Stimulated activated CD8-positive, alpha-beta memory T cell treated with anti-CD3 and anti-CD28 coated beads, Interleukin-15, amount 100 ng/mL, for 1 hour (primary cell): ENCODE results near the gene TTC17.

Source experiments
- DNase-seq: peaks from one replicate; pipeline ENCODE4 v3.0.0-alpha.2; 2020; ENCODE audit warnings: low read depth

TTC17 gene

DNA sequence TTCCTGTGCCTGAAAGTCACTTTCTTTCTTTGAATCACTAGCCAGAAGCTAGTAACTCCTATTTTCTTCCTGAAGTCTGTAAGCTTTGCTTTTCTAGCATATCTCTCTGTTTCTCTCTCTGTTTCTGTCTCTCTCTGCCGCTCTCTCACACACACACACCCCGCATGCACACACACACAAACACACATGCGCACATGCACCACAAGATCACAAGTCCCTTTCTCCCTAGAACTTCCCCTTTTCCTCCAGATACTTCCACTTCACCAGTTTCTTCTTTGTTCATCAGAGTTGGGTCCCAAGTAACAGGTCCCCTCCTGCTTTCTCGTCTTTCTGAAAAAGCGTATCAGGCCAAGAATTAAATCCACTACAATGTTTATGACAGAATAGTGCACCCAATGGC, 173.3 kb downstream of the TTC17 start:
- DNase-seq: no peak

GRCh38 chr11:43537833-43538615, 179.3 kb downstream of the TTC17 start:
- DNase-seq: no peak

DNA sequence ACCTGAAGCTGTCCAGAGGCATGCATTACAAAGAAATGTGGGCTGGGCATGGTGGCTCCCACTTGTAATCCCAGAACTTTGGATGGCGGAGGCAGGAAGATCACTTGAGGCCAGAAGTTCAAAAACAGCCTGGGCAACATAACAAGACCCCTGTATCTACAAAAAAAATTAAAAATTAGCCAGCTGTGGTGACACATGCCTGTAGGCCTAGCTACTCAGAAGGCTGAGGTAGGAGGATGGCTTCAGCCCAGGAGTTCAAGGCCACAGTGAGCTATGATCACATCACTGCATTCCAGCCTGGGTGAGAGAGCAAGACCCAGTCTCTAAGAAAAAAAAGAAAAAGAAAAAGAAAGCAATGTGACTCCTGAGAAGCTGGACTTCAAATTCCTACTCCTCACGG, 183.3 kb downstream of the TTC17 start:
- no peak for DNase-seq

DNA sequence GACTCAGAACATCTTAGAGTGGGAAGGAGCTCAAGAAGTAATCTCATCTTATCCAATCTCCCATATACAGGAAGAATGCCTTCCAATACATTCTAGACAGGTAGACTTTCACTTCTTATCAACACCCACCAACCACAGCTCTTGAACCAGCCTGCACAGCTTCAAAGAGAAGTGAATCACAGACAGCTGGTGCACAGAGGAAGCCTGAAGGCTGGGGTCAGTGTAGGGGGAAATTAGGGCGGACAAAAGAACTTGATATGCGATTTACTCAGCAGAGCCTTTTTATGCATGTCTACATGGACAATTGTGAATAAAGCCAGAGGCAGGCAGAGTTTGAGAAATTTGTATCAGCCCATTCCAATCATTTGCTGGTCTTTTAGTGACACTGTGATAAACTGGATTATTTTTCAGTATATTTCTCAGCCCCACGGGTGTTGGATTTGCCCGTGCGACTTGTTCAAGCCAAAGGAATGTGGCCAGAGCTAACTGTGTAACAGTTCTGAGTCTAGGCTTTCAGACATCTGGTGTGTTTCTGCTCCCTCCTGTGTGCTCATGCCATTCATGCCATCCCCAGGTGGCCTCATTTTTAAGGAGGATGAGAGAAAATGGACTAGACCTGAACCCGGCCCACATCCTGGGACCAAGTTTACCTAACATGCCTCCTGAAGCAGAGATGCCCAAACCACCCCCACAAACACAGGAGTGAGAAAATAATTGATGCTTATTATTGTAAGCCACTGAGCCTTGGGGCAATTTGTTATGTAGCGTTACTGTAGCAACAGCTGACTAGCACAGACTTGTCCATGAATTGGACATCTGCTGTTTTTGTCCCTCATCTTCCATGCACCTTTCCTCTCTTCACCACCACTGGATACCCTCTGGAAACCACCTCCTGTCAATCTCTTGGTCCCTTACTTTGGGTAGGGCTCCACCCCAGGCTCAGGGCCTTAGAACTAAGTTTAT, 184.3 kb downstream of the TTC17 start:
- no peak for DNase-seq
